NCI-H2107 treated with DMSO at 0.1 percent for 48 hours (cell line): ENCODE data around the gene ETS1.
A peak's percentile ranks its signal among the peaks of the same experiment; 100 is the strongest.

Experiments used
- DNase-seq: peaks from one replicate; lab custom pipeline; 2025; ENCODE audit not compliant: unreplicated experiment; lab: John Stamatoyannopoulos, UW

ETS1 gene

GRCh38 chr11:128546916-128547315, 40.4 kb downstream of the ETS1 start:
- no peak for DNase-seq

GRCh38 chr11:128544471-128545051, 42.8 kb downstream of the ETS1 start:
- peak; percentile 69 for DNase-seq

- DNase-seq, result no peak
These were observed 46.9 kb downstream of the ETS1 start for GRCh38 chr11:128540469-128540868.

- no peak for DNase-seq
These were observed 50.9 kb downstream of the ETS1 start for GRCh38 chr11:128536506-128536905.

- no peak for DNase-seq
These were observed 51.6 kb downstream of the ETS1 start for GRCh38 chr11:128535468-128536457.

- DNase-seq, result no peak
These were observed 53.9 kb downstream of the ETS1 start for GRCh38 chr11:128533472-128533871.

- DNase-seq, result no peak
These were observed 54.7 kb downstream of the ETS1 start for GRCh38 chr11:128532572-128533091.

GRCh38 chr11:128532016-128532571, 55.3 kb downstream of the ETS1 start:
- DNase-seq, result no peak

- DNase-seq, result no peak
These were observed 55.8 kb downstream of the ETS1 start for GRCh38 chr11:128531588-128531987.

GRCh38 chr11:128530118-128531074, 57.0 kb downstream of the ETS1 start:
- no peak for DNase-seq

- DNase-seq, result no peak
These were observed 59.1 kb downstream of the ETS1 start for GRCh38 chr11:128528294-128528693.

- DNase-seq, result no peak
These were observed 60.3 kb downstream of the ETS1 start for GRCh38 chr11:128527046-128527445.

- no peak for DNase-seq
These were observed 61.7 kb downstream of the ETS1 start for GRCh38 chr11:128525411-128526243.

- no peak for DNase-seq
These were observed 63.2 kb downstream of the ETS1 start for GRCh38 chr11:128524172-128524571.

- no peak for DNase-seq
These were observed 63.7 kb downstream of the ETS1 start for GRCh38 chr11:128523641-128524040.

- no peak for DNase-seq
These were observed 64.3 kb downstream of the ETS1 start for GRCh38 chr11:128522943-128523518.

- peak; percentile 47 for DNase-seq
These were observed 65.1 kb downstream of the ETS1 start for GRCh38 chr11:128522055-128522942.

- DNase-seq, result no peak
These were observed 65.7 kb downstream of the ETS1 start for GRCh38 chr11:128521682-128522054.
